GM19043 (cell line): ENCODE measurements around the gene OR1L1.

Experiments used
- ATAC-seq: cut with Tn5 transposase; IDR thresholded peaks from one replicate; pipeline ENCODE4 v1.9.1; 2021; ENCODE audit warnings: low read depth; ENCODE audit not compliant: unreplicated experiment

Gene OR1L1

GRCh38 chr9:122661416-122661815 is at the start of gene OR1L1:
TSS of gene OR1L1 (plus strand) at chr9:122661716. CDS start at chr9:122661716, 0 bp downstream.
- ATAC-seq: no peak

DNA sequence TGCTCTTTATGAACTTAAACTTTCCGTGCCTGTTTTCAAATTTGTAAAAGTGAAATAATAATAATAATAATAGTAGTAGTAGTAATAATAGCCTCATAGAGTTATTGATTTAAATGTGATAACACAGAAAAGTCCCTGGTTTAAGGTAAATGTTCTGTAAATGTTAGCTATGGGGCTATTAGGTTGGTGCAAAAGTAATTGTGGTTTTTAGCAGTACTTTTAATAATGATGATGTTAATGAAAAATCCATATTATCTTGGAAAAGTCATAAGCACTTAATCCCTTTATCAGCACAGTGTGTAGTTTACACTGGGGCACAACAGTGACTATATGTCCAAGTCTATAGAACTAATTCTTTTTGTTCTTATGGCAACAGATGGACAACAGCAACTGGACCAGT is 47.2 kb upstream of the OR1L1 start, which contains the start of gene OR1Q1:
TSS of gene OR1Q1 (plus strand) at position 377 of the 400 bp plus-strand sequence. CDS start at position 377, 0 bp downstream.
- ATAC-seq: no peak

DNA sequence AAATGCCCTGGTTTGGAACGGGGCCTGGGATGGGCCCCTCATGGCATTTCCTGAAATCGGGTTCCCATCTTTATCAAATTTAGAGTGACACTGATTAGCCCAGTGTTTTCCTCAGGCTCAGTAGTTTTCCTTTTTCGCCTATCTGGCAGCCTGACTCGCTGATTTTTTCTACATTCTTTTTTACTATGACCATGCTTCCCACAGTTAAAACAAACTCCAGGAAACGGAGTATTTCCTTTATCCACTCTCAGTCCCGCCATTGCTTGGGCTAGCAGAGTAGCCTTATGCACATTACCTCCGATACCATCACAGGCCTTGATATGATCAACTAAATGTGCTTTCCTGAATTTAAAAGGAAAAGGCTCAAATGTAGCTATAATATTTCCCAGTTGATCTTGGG is 41.5 kb upstream of the OR1L1 start:
- no peak for ATAC-seq

DNA sequence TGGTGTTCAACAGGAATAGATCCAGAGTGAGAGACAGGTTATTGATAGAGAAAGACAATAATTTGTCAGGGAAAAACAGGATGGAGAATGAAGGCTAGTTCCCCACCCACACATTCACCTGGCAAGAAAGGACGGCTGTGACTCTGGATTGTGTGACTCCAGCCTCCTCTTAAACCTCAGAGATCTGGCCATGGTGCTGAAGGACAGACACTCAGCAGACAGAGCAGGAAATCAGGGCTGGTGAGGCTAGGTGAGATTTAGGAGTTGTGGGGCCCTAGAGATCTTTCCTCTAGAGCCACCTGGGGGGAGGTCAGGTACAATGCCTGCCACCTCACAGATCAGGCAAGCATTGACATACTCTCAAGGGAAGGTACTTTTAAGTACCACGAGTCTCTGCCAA is 19.3 kb upstream of the OR1L1 start:
- no peak for ATAC-seq

DNA sequence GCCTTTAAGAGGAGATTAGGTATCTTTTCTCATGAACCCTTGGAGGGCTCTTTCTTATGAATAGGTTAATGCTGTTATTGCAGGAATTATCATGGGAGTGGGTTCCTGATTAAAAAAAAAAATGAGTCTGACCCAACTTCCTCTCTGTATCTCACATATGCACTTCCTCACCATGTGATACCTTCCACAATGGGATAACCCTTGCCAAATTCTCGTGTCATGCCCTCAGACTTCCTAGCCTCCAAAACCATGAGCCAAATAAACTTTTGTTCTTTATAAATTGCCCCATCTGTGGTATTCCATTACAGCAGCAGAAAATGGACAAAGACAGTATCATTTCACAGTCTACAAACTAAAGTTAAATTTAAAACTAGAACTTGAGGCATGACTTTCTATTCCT is 5.1 kb upstream of the OR1L1 start:
- ATAC-seq: no peak

DNA sequence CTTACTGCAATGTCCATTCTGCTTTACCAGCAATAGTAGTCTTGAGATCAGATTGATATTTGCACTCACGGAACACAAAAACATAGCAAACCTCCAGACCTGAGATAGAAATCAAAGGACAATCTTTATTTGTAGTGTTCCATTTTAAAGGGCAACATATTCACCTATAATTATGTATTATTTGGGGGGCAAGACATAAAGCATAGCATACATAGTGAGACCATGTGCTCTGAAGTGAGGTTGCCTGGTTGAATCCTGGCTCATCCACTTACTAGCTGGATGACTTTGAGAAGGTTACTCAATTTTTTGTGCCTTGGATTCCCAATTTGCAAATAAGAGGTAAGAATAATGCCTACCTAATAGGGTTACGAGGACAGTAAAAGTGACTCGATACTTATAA is 4.0 kb upstream of the OR1L1 start, which contains the start of gene OR1B1:
TSS of gene OR1B1 (minus strand) at position 101 of the 400 bp plus-strand sequence.
- ATAC-seq: no peak

DNA sequence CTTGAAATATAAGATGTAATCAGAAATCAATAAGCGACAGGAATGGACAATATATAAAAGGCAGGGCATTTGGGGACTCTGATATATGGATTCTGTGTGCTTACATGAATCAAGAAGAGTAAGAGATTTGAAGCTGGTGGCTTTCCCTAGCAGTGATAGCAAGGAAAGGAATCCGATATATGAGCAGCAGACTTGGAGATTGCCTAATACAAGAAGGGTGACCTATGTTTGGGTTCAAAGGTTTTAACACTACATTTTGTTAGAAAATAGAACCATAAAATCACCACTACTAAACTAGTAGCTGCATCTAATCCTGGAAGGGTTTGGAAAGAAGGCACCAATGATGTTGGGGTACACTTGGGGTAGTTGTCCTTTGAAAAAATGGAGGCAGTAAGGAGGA is 11.0 kb downstream of the OR1L1 start:
- no peak for ATAC-seq

GRCh38 chr9:122684851-122685250 is 23.3 kb downstream of the OR1L1 start:
- no peak for ATAC-seq

DNA sequence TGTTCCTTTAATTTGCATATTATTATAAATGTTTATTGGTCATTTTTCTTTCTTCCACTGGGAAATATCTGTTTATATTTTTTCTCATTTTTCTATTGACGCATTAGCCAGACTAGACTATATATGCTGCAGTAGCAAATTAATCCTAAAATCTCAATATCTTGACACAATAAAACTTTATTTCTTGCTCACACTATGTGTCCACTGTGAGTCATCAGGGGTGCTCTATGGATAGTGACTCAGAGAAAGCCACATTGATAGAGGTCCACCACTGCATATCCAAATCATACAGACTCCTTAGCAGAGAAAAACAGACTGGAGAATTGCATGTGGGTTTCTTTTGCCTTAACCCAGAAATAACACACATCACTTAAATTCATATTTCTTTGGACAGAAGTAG is 34.2 kb downstream of the OR1L1 start:
- no peak for ATAC-seq
